ENCODE data around the gene HOXB3.

HOXB3 gene

GRCh38 chr17:48611213-48611612, 21.2 kb upstream of the HOXB3 start:
- TF ChIP-seq CTCF (conservative IDR thresholded peaks at IDR 0.05; ENCODE audit: control insufficient read depth, insufficient read depth, low read depth, low read length): no peak
- H3K4me3 ChIP-seq (ENCODE audit: control insufficient read depth, low read depth, low read length): peak overlapping the region; percentile 72
- no peak for DNase-seq (ENCODE audit: low read depth)

GRCh38 chr17:48610282-48611211, 20.5 kb upstream of the HOXB3 start, which contains the start of gene HOXB7:
Gene HOXB7, minus strand, starts transcription at chr17:48611017. Its CDS starts 99 bp downstream, at chr17:48610918.
- H3K4me3 ChIP-seq (ENCODE audit: control insufficient read depth, low read depth, low read length): peak within 1 kb of the TSS; percentile 72
- TF ChIP-seq CTCF (conservative IDR thresholded peaks at IDR 0.05; ENCODE audit: control insufficient read depth, insufficient read depth, low read depth, low read length): no peak
- DNase-seq (ENCODE audit: low read depth): peak; percentile 58

- peak overlapping the region; percentile 72 for H3K4me3 ChIP-seq (ENCODE audit: control insufficient read depth, low read depth, low read length)
- TF ChIP-seq CTCF (conservative IDR thresholded peaks at IDR 0.05; ENCODE audit: control insufficient read depth, insufficient read depth, low read depth, low read length): no peak
- no peak for DNase-seq (ENCODE audit: low read depth)
These were observed 19.8 kb upstream of the HOXB3 start for GRCh38 chr17:48609759-48610281.

- DNase-seq (ENCODE audit: low read depth): no peak
- no peak for TF ChIP-seq CTCF (conservative IDR thresholded peaks at IDR 0.05; ENCODE audit: control insufficient read depth, insufficient read depth, low read depth, low read length)
- H3K4me3 ChIP-seq (ENCODE audit: control insufficient read depth, low read depth, low read length): no peak overlapping the region
These were observed 19.0 kb upstream of the HOXB3 start for GRCh38 chr17:48609033-48609432.

GRCh38 chr17:48608494-48608834, 18.4 kb upstream of the HOXB3 start:
- H3K4me3 ChIP-seq (ENCODE audit: control insufficient read depth, low read depth, low read length): no peak overlapping the region
- no peak for DNase-seq (ENCODE audit: low read depth)
- no peak for TF ChIP-seq CTCF (conservative IDR thresholded peaks at IDR 0.05; ENCODE audit: control insufficient read depth, insufficient read depth, low read depth, low read length)

- TF ChIP-seq CTCF (conservative IDR thresholded peaks at IDR 0.05; ENCODE audit: control insufficient read depth, insufficient read depth, low read depth, low read length): no peak
- DNase-seq (ENCODE audit: low read depth): no peak
- no peak overlapping the region for H3K4me3 ChIP-seq (ENCODE audit: control insufficient read depth, low read depth, low read length)
These were observed 17.0 kb upstream of the HOXB3 start for GRCh38 chr17:48606892-48607614.
